ENCODE measurements around the gene GRWD1. TPM values are rescaled to one million over a fixed set of nuclear protein-coding genes. Genes with fewer than 3 reads are reported as not detected.

Gene GRWD1
- polyA plus RNA-seq, 1 experiment: 20.0 TPM

GRCh38 chr19:48428670-48429069 lies 17.1 kb upstream of the GRWD1 start:
- TF ChIP-seq CTCF (IDR thresholded peaks at IDR 0.05; ENCODE audit: insufficient read depth, low read depth, low read length): no peak
- no peak for DNase-seq (ENCODE audit: low read depth)
- Histone ChIP-seq H3K27me3 (ENCODE audit: control insufficient read depth, insufficient read depth, low read length) (no peaks in the 10 kb centered on the region), H3K36me3 (ENCODE audit: control insufficient read depth, insufficient read depth, low read length) (no peaks in the 10 kb centered on the region), H3K4me3 (ENCODE audit: low read depth, low read length) (no peak overlapping the region)
- POLR2A ChIA-PET: no interaction called here
- CTCF ChIA-PET: no interaction called here

GRCh38 chr19:48433337-48433736 lies 12.4 kb upstream of the GRWD1 start:
- no peaks in the 10 kb centered on the region for H3K36me3 ChIP-seq (ENCODE audit: control insufficient read depth, insufficient read depth, low read length)
- no peak for TF ChIP-seq CTCF (IDR thresholded peaks at IDR 0.05; ENCODE audit: insufficient read depth, low read depth, low read length)
- ChIA-PET POLR2A (interaction anchor here (0.6 kb wide), 1 partner anchor 111 kb away, joined by 3 read pairs; a partner anchor contains a TSS), CTCF (interaction anchor here (0.9 to 2.4 kb wide), 3 partner anchors 12 to 124 kb away, joined by 4 to 8 read pairs (median 4); partner anchors contain the start of gene KDELR1)
- no peak overlapping the region for H3K4me3 ChIP-seq (ENCODE audit: low read depth, low read length)
- DNase-seq (ENCODE audit: low read depth): no peak
- H3K27me3 ChIP-seq (ENCODE audit: control insufficient read depth, insufficient read depth, low read length): no peaks in the 10 kb centered on the region

- no peak for DNase-seq (ENCODE audit: low read depth)
- Histone ChIP-seq H3K4me3 (ENCODE audit: low read depth, low read length) (no peak overlapping the region), H3K36me3 (ENCODE audit: control insufficient read depth, insufficient read depth, low read length) (no peaks in the 10 kb centered on the region), H3K27me3 (ENCODE audit: control insufficient read depth, insufficient read depth, low read length) (no peaks in the 10 kb centered on the region)
- CTCF ChIA-PET: no interaction called here
- TF ChIP-seq CTCF (IDR thresholded peaks at IDR 0.05; ENCODE audit: insufficient read depth, low read depth, low read length): no peak
- POLR2A ChIA-PET: no interaction called here
Measured at GRCh38 chr19:48436586-48436985, 9.2 kb upstream of the GRWD1 start.

GRCh38 chr19:48441360-48442050 lies 4.3 kb upstream of the GRWD1 start:
- Histone ChIP-seq H3K4me3 (ENCODE audit: low read depth, low read length) (no peak overlapping the region), H3K36me3 (ENCODE audit: control insufficient read depth, insufficient read depth, low read length) (no peaks in the 10 kb centered on the region), H3K27me3 (ENCODE audit: control insufficient read depth, insufficient read depth, low read length) (no peaks in the 10 kb centered on the region)
- no peak for DNase-seq (ENCODE audit: low read depth)
- TF ChIP-seq CTCF (IDR thresholded peaks at IDR 0.05; ENCODE audit: insufficient read depth, low read depth, low read length): no peak
- ChIA-PET CTCF (interaction anchor here (0.8 to 1.5 kb wide), 3 partner anchors 15 to 50 kb away, joined by 3 to 5 read pairs (median 3); partner anchors contain the start of gene KDELR1), POLR2A (interaction anchor here (0.6 kb wide), 1 partner anchor 27 kb away, joined by 26 read pairs; no protein-coding TSS in a partner anchor)

- CTCF ChIA-PET: interaction anchor here (0.8 to 1.5 kb wide), 2 partner anchors 15 to 51 kb away, joined by 3 to 5 read pairs; partner anchors contain the start of gene KDELR1
- no peaks in the 10 kb centered on the region for H3K27me3 ChIP-seq (ENCODE audit: control insufficient read depth, insufficient read depth, low read length)
- TF ChIP-seq CTCF (IDR thresholded peaks at IDR 0.05; ENCODE audit: insufficient read depth, low read depth, low read length): no peak
Measured at GRCh38 chr19:48442116-48443035, 3.4 kb upstream of the GRWD1 start.

More at GRCh38 chr19:48442116-48443035, 3.4 kb upstream of the GRWD1 start:
- Histone ChIP-seq H3K36me3 (ENCODE audit: control insufficient read depth, insufficient read depth, low read length) (no peaks in the 10 kb centered on the region), H3K4me3 (ENCODE audit: low read depth, low read length) (no peak overlapping the region)
- DNase-seq (ENCODE audit: low read depth): no peak
- POLR2A ChIA-PET: no interaction called here

Measured in BJ (cell line).